C4-2B (cell line): ENCODE data around the gene SHC2.

ENCODE experiments used
- ZFX ChIP-seq: fragments of 450-650 bp; IDR thresholded peaks from 2 replicates; pipeline ENCODE4 v1.6.1; 2017
- TF ChIP-seq, protein P1 (sequence below): fragments of 450-650 bp; conservative IDR thresholded peaks from 2 replicates; pipeline ENCODE4 v1.5.1; 2017; ENCODE audit warnings: mild to moderate bottlenecking

DNA sequence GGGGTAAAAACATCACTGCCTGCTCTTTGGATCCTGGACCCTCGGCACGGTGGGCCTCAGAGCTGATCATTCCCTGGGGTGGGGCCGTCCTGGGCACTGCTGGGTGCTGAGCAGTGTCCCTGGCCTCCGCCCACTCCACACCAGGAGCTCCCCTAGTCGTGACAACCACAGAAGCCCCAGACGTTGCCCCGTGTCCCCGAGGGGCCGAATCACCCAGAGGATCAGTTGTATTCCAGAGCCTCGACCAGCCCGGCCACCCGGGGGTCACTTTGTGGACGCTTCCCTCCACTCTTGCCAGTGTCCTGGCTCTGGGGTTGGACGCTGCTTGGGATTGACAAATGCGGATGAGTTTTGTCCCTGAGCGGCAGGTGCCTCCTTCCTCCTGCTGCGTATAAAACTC, 62.1 kb downstream of the SHC2 start:
- TF ChIP-seq, protein P1, sequence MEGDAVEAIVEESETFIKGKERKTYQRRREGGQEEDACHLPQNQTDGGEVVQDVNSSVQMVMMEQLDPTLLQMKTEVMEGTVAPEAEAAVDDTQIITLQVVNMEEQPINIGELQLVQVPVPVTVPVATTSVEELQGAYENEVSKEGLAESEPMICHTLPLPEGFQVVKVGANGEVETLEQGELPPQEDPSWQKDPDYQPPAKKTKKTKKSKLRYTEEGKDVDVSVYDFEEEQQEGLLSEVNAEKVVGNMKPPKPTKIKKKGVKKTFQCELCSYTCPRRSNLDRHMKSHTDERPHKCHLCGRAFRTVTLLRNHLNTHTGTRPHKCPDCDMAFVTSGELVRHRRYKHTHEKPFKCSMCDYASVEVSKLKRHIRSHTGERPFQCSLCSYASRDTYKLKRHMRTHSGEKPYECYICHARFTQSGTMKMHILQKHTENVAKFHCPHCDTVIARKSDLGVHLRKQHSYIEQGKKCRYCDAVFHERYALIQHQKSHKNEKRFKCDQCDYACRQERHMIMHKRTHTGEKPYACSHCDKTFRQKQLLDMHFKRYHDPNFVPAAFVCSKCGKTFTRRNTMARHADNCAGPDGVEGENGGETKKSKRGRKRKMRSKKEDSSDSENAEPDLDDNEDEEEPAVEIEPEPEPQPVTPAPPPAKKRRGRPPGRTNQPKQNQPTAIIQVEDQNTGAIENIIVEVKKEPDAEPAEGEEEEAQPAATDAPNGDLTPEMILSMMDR = no peak
- no peak for TF ChIP-seq ZFX
